Hypothalamus (tissue), 51 donors: Measurements from ENCODE around the gene AMER1.

ENCODE experiments used
- DNase-seq, 51 donors: peaks; one replicate each; lab custom pipeline; 2025; lab: John Stamatoyannopoulos, UW

The AMER1 gene

DNA sequence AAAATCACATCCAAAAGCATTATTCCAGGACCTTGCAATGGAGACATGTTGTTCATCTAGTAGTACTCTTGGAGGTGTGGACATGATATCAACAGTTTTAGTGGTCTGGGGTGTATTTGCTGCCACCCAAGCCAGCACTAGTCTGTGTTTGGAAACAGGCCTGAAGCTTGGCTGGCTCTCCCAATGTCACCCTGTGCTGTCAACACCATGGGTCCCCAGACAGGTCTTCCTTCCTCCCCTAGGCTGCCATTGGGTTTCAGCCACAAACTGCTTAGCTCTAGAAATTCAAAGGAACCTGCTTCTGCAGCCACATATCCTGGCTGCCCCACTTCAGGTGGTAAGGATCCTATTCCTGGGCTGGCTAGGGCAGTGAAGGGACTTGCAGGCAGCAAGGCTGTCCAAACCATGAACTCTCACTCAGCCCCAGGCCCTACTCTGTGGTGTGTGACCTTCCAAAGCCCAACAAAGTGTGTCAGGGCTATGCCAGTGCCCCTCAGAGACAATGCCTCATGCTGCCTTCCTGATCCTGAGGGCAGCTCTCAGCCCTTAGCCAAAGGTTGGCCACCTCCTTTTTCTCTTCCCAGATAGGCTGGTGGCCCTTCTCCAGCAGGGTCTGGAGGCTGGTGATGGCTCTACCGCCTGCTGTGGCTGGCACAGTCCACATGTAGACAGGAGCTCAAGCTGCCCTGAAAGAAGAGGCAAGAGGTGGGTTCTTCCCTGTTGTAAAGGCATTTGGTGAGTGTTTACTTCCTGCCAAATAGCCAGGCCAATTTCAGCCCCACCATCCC is 18.3 kb downstream of the AMER1 start:
- DNase-seq: no peak

DNA sequence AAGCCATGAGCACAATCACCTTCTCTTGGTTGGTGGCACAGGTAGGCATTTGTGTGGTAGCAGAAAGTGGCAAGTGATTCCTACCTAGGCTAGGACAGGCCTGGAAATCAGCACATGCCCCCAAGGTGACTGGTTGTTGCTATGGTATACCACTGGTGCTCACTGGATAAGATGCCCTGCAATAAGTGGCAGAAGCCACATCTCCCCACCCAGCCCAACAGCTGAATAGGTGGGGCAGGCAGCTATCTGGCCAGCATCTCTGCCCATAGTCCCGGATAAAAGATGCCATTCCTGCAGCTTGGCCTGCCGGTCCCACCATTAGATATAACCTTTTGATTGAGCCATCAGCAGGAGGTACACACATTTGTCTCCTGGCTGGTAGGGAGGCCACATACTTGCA is 21.1 kb downstream of the AMER1 start:
- no peak for DNase-seq

DNA sequence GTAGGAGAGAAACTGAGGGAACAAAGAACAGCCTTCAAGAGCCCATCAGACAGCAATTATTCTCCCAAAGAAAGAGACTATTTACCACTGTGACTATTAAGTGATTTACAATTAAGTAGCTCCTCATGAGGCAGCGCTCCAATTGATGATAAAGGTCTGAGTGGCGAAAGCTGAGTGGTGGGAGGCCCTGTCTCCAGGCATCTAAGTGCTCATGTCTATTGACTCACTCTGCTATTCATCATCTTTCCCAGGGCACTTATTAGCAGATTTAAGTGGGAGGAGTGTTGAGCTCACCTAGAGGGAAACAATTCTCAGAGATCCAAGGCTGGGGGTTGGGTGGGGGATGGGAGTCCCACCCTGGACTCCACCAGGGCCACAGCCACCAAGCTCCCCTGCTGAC is 23.3 kb downstream of the AMER1 start:
- no peak for DNase-seq

DNA sequence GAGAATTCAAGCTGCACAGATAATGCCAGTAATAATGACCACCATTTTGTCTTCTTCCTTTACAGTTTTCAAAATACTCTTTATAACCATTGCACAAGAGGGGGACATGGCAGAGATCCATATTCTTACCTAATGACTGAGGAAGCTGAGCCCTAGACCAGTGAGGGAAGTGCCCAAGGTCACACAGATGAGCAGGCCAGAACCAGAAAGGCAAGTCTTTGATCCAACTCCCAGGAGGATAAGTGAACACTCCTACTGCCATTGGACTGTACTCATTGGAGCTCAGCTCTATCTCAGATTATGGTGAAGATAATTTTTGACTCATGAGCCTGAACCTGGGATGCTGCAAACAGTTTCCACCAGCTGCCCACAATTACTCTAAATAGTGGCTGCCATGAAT is 28.6 kb downstream of the AMER1 start:
- DNase-seq: no peak

DNA sequence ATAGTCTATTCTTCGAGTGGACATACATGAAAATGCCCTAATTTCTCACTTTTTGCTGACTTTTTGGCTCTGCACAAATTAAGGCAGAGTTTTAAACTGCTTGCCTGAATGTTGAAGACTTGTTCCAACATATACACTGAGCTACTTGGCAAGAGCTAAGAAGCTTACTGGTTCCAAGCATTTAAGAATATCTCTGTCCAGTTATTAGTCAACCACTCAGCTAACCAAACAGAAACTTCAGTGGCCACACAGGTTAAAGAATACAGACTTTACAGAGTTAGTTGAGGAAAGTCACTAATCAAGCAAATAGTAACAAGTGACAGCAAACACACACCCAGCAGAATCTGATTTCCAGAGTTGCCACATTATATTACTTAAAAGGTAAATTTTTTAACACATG is 35.5 kb downstream of the AMER1 start:
- no peak for DNase-seq

DNA sequence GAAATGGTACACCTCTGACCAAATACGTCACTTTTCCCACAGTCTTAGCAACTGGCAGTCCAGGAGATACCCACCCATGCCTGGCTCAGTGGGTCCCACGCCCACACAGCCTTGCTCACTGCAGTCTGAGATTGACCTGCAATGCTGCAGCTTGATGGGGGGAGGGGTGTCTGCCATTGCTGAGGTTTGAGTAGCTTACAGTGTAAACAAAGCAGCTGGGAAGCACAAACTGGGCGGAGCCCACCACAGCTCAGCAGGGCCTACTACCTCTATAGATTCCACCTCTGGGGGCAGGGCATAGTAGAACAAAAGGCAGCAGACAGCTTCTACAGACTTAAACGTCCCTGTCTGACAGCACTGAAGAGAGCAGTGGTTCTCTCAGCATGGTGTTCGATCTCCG is 52.7 kb downstream of the AMER1 start:
- no peak for DNase-seq

DNA sequence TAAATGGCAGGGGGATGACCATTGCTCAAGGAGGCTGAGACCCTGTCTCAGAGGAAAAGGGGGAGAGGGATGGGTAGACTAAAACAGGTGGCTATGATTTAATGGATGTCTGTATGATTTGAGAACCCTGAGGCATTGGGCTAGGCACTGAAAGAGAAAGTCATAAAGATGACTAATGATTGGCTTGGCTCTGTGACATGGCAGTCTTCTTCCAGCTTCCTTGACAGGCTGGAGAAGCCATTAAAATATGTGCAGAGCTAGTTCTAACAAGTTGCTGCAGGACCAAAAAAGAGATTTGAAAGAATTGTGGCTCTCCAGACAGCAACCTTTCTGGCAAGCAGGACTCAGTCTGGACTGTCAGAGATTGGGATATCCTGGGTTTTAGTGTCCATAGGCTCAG is 53.6 kb downstream of the AMER1 start:
- no peak for DNase-seq

DNA sequence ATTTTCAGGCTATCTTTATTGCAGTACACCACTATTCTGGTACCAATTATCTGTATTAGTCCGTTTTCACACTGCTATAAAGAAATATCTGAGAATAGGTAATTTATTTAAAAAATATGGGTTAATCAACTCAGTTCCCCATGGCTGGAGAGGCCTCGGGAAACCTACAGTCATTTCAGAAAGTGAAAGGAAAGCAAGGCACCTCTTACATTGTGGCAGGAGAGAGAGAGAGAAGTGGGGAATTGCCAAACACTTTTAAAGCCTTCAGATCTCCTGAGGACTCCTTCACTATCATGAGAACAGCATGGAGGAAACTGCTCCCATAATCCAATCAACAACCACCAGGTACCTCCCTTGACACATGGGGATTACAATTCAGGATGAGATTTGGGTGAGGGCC is 54.7 kb downstream of the AMER1 start:
- no peak for DNase-seq
